ENCODE results near the gene ITIH2.

GRCh38 chr10:7788639-7789286 is 85.6 kb downstream of the ITIH2 start:
- TF ChIP-seq POLR2AphosphoS5 (IDR thresholded peaks at IDR 0.05; ENCODE audit: low read depth, low read length) (no peak), POLR2A (IDR thresholded peaks at IDR 0.05; ENCODE audit: low read depth, low read length) (no peak), TAF1 (IDR thresholded peaks at IDR 0.05; ENCODE audit: borderline replicate concordance, low read depth, low read length) (no peak)

Measured in GM12892 (cell line).